WI38 (cell line): ENCODE results near the gene MSMO1.
A peak's percentile ranks its signal among the peaks of the same experiment; 100 is the strongest.

ENCODE experiments used
- H3K4me3 ChIP-seq: 2 replicates; pipeline ENCODE4 v1.5.1; 2011; ENCODE audit warnings: low read depth, mild to moderate bottlenecking, control low read depth, low read length
- TF ChIP-seq, protein P1 (sequence below): IDR thresholded peaks from 2 replicates; pipeline ENCODE4 v1.5.1; 2012; ENCODE audit warnings: low read depth, mild to moderate bottlenecking, control low read depth, low read length

MSMO1 gene

DNA sequence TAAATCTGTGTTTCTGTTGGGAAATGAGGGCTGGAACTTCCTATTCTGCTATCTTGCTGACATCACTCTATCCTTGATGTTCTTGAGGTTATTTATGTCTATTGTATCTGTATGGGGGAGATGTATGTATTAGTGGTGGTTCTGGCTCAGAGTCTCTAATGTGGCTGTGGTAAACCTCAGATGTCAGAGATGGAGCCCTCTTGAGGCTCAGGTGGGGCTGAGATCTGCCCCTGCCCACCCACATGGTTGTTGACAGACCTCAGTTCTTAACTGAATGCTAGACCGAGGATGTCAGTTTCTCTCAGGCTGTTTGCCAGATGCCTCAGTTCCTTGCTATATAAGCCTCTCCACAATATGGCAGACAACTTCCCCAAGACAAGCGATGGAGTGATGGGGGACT lies 48.0 kb downstream of the MSMO1 start:
- TF ChIP-seq, protein P1, sequence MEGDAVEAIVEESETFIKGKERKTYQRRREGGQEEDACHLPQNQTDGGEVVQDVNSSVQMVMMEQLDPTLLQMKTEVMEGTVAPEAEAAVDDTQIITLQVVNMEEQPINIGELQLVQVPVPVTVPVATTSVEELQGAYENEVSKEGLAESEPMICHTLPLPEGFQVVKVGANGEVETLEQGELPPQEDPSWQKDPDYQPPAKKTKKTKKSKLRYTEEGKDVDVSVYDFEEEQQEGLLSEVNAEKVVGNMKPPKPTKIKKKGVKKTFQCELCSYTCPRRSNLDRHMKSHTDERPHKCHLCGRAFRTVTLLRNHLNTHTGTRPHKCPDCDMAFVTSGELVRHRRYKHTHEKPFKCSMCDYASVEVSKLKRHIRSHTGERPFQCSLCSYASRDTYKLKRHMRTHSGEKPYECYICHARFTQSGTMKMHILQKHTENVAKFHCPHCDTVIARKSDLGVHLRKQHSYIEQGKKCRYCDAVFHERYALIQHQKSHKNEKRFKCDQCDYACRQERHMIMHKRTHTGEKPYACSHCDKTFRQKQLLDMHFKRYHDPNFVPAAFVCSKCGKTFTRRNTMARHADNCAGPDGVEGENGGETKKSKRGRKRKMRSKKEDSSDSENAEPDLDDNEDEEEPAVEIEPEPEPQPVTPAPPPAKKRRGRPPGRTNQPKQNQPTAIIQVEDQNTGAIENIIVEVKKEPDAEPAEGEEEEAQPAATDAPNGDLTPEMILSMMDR = no peak
- no peak overlapping the region for H3K4me3 ChIP-seq

DNA sequence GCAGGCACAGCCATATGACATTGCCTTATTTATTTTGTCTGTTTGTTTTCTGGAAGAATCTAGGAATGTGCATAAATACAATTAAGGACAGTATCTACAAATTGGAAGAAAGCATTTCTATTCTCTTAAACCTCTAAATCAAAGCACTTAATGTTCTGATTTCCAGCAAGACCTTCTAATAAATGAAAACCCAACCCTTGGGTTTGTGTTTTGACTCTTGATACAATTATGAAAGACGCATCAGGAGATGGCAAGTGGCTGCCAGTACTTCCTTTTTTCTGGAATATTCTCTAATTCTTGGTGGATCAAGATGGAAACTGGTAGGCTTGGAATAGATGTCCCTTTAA lies 50.9 kb downstream of the MSMO1 start:
- TF ChIP-seq, protein P1 = no peak
- peak overlapping the region; percentile 56 for H3K4me3 ChIP-seq

DNA sequence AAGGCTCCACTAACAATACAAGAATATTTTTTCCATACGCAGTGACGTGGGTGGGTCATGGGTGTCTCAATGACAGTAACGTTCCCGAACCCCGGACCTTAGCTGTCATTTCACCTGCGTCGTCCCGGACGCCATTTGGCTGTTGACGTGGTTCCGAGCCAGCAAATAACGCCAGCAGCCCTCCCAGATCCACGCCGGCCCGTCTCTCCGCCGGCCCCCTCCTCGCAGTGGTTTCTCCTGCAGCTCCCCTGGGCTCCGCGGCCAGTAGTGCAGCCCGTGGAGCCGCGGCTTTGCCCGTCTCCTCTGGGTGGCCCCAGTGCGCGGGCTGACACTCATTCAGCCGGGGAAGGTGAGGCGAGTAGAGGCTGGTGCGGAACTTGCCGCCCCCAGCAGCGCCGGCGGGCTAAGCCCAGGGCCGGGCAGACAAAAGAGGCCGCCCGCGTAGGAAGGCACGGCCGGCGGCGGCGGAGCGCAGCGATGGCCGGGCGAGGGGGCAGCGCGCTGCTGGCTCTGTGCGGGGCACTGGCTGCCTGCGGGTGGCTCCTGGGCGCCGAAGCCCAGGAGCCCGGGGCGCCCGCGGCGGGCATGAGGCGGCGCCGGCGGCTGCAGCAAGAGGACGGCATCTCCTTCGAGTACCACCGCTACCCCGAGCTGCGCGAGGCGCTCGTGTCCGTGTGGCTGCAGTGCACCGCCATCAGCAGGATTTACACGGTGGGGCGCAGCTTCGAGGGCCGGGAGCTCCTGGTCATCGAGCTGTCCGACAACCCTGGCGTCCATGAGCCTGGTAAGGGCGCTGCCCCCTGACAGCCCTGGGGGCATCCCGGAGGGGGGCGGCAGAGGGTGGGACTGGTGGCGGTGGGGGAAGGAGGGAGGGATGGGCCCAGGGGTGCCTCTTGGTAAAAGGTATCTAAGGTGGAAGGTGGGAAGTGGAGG lies 51.5 kb downstream of the MSMO1 start, which contains the start of gene CPE:
TSS of gene CPE (plus strand) at position 264 of the 933 bp plus-strand sequence. CDS start at position 478, 214 bp downstream.
- TF ChIP-seq, protein P1 = 0 out of 2 replicates have a peak, but pooled peaks have one; percentile 12
- peak within 1 kb of the TSS; percentile 56 for H3K4me3 ChIP-seq

GRCh38 chr4:165379678-165380064 lies 52.2 kb downstream of the MSMO1 start:
- TF ChIP-seq, protein P1 = no peak
- no peak overlapping the region for H3K4me3 ChIP-seq

DNA sequence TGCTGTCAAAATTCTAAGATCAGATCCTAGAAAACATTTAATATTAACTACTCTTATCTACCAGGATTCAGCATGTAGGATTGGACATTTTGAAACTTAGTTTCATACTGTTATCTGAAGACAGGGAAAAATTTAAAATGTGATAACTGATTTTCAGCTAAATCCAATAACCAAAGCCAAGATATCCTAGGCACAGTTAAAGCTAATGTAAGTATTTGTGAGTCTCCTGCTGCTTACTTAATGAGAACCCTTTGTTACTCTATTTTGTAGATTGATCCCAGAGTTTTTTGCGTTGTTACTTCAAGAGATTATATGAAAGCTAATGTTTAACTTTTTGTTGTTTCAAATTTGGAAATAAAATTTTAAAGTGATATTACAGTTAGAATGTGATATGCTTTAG lies 53.3 kb downstream of the MSMO1 start:
- TF ChIP-seq, protein P1 = no peak
- no peak overlapping the region for H3K4me3 ChIP-seq

- H3K4me3 ChIP-seq = no peak overlapping the region
- TF ChIP-seq, protein P1 = no peak
Observed at GRCh38 chr4:165381821-165382373, 54.4 kb downstream of the MSMO1 start.

GRCh38 chr4:165382640-165383039 lies 55.2 kb downstream of the MSMO1 start:
- H3K4me3 ChIP-seq = no peak overlapping the region
- TF ChIP-seq, protein P1 = no peak
